ENCODE data around the gene DCHS2. TPM values are rescaled to one million over a fixed set of nuclear protein-coding genes. Genes with fewer than 3 reads are reported as not detected.

The DCHS2 gene
- total RNA-seq, 1 donor: under 0.01 TPM

DNA sequence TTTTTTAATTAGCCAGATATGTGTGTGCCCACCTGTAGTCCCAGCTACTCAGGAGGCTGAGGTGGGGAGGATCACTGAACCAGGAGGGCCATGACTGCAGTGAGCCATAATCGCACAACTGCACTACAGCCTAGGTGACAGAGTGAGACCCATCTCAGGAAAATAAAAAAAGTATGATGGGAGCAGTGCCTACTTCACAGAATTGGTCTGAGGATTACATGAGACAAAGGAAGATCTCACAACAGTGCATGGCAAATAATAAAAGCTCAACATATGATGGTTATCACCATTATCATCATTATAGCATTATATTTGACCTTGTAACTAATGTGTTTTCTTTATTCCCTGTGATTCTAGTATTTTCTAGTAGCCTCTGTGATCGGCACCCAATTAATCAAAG, 19.9 kb upstream of the DCHS2 start:
- Histone ChIP-seq H4K20me1 (ENCODE audit: insufficient read depth, low read length) (no peaks in the 10 kb centered on the region), H3K4me3 (ENCODE audit: insufficient read depth, low read length) (no peak overlapping the region), H3K36me3 (ENCODE audit: insufficient read depth, low read length) (no peaks in the 10 kb centered on the region), H3K27me3 (ENCODE audit: insufficient read depth, low read length) (no peaks in the 10 kb centered on the region), H3K4me2 (ENCODE audit: insufficient read depth, low read length) (no peak overlapping the region), H3K4me1 (ENCODE audit: insufficient read depth, low read length) (no peaks in the 10 kb centered on the region), H2AFZ (ENCODE audit: low read length) (no peak overlapping the region), H3K27ac (ENCODE audit: low read depth, low read length) (no peak overlapping the region), H3K9me3 (ENCODE audit: low read depth, low read length) (no peaks in the 10 kb centered on the region), H3K79me2 (ENCODE audit: insufficient read depth, low read length) (no peaks in the 10 kb centered on the region)
- DNase-seq (ENCODE audit: insufficient read length, low spot score, missing footprints): no peak
- no peak for TF ChIP-seq CTCF (IDR thresholded peaks at IDR 0.05; ENCODE audit: extremely low read depth, low read depth, low read length)

GRCh38 chr4:154507156-154507555, 15.6 kb upstream of the DCHS2 start:
- Histone ChIP-seq H3K4me3 (ENCODE audit: insufficient read depth, low read length) (no peak overlapping the region), H3K27me3 (ENCODE audit: insufficient read depth, low read length) (no peaks in the 10 kb centered on the region), H3K4me1 (ENCODE audit: insufficient read depth, low read length) (no peaks in the 10 kb centered on the region), H4K20me1 (ENCODE audit: insufficient read depth, low read length) (no peaks in the 10 kb centered on the region), H2AFZ (ENCODE audit: low read length) (no peak overlapping the region), H3K9me3 (ENCODE audit: low read depth, low read length) (no peaks in the 10 kb centered on the region), H3K79me2 (ENCODE audit: insufficient read depth, low read length) (no peaks in the 10 kb centered on the region), H3K4me2 (ENCODE audit: insufficient read depth, low read length) (no peak overlapping the region), H3K36me3 (ENCODE audit: insufficient read depth, low read length) (no peaks in the 10 kb centered on the region), H3K27ac (ENCODE audit: low read depth, low read length) (no peak overlapping the region)
- DNase-seq (ENCODE audit: insufficient read length, low spot score, missing footprints): no peak
- no peak for TF ChIP-seq CTCF (IDR thresholded peaks at IDR 0.05; ENCODE audit: extremely low read depth, low read depth, low read length)

- H3K9me3 ChIP-seq (ENCODE audit: low read depth, low read length): no peaks in the 10 kb centered on the region
- no peaks in the 10 kb centered on the region for H3K36me3 ChIP-seq (ENCODE audit: insufficient read depth, low read length)
- H3K79me2 ChIP-seq (ENCODE audit: insufficient read depth, low read length): no peaks in the 10 kb centered on the region
- no peak for DNase-seq (ENCODE audit: insufficient read length, low spot score, missing footprints)
- no peak overlapping the region for H3K27ac ChIP-seq (ENCODE audit: low read depth, low read length)
- no peak overlapping the region for H3K4me2 ChIP-seq (ENCODE audit: insufficient read depth, low read length)
- no peaks in the 10 kb centered on the region for H4K20me1 ChIP-seq (ENCODE audit: insufficient read depth, low read length)
- no peaks in the 10 kb centered on the region for H3K4me1 ChIP-seq (ENCODE audit: insufficient read depth, low read length)
- peak; percentile 52 for TF ChIP-seq CTCF (IDR thresholded peaks at IDR 0.05; ENCODE audit: extremely low read depth, low read depth, low read length)
- H2AFZ ChIP-seq (ENCODE audit: low read length): no peak overlapping the region
- H3K4me3 ChIP-seq (ENCODE audit: insufficient read depth, low read length): no peak overlapping the region
- no peaks in the 10 kb centered on the region for H3K27me3 ChIP-seq (ENCODE audit: insufficient read depth, low read length)
These were observed 14.7 kb upstream of the DCHS2 start for GRCh38 chr4:154506253-154506652.

DNA sequence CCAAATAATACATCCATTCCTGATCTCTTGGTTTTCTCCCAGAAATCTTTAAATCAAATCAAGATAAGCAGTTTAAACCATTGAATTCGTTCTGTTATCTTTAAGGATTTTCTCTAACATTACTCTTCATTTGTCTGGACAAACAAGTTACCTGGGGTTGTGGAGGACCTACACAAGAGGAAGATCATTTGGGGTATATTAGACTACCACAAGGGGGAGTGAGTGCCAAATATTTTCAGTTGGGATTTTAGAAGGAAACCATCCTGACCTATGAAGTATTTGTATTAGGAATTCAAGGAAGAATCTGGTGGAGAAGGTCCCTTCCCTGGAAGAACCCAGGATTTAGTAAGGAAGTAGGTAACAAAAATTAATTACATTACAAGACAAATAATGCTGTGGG, 12.0 kb upstream of the DCHS2 start:
- no peaks in the 10 kb centered on the region for H4K20me1 ChIP-seq (ENCODE audit: insufficient read depth, low read length)
- no peak overlapping the region for H2AFZ ChIP-seq (ENCODE audit: low read length)
- H3K27ac ChIP-seq (ENCODE audit: low read depth, low read length): no peak overlapping the region
- no peak for DNase-seq (ENCODE audit: insufficient read length, low spot score, missing footprints)
- H3K9me3 ChIP-seq (ENCODE audit: low read depth, low read length): no peaks in the 10 kb centered on the region
- H3K79me2 ChIP-seq (ENCODE audit: insufficient read depth, low read length): no peaks in the 10 kb centered on the region
- no peak overlapping the region for H3K4me2 ChIP-seq (ENCODE audit: insufficient read depth, low read length)
- H3K36me3 ChIP-seq (ENCODE audit: insufficient read depth, low read length): no peaks in the 10 kb centered on the region
- TF ChIP-seq CTCF (IDR thresholded peaks at IDR 0.05; ENCODE audit: extremely low read depth, low read depth, low read length): peak; percentile 53
- no peak overlapping the region for H3K4me3 ChIP-seq (ENCODE audit: insufficient read depth, low read length)
- no peaks in the 10 kb centered on the region for H3K4me1 ChIP-seq (ENCODE audit: insufficient read depth, low read length)
- H3K27me3 ChIP-seq (ENCODE audit: insufficient read depth, low read length): no peaks in the 10 kb centered on the region
